SHP77 treated with DMSO at 0.1 percent for 48 hours (cell line): ENCODE data around the gene PPP2R3C.
A peak's percentile ranks its signal among the peaks of the same experiment; 100 is the strongest.
"Not testable (repeated sequence)": the region's sequence is repeated elsewhere in the genome, so short reads cannot be mapped to it uniquely, and the experiment has no call there.

ENCODE experiments used
- DNase-seq: peaks from one replicate; lab custom pipeline; 2025; lab: John Stamatoyannopoulos, UW

Gene PPP2R3C

GRCh38 chr14:35121887-35122695 lies at the start of gene PPP2R3C, which contains the start of gene PRORP:
PPP2R3C (minus strand) TSS chr14:35121990; CDS start chr14:35121959, 31 bp downstream.
PRORP (plus strand) TSS chr14:35122552; CDS start chr14:35123246, 694 bp downstream.
- peak; percentile 96 for DNase-seq

- no peak for DNase-seq
Observed at GRCh38 chr14:35167496-35167895, 45.7 kb upstream of the PPP2R3C start.

GRCh38 chr14:35164849-35165248 lies 43.1 kb upstream of the PPP2R3C start:
- no peak for DNase-seq

GRCh38 chr14:35163384-35163783 lies 41.6 kb upstream of the PPP2R3C start:
- DNase-seq: no peak

- no peak for DNase-seq
Observed at GRCh38 chr14:35161231-35161630, 39.4 kb upstream of the PPP2R3C start.

GRCh38 chr14:35159742-35160409 lies 38.1 kb upstream of the PPP2R3C start:
- DNase-seq: no peak

- no peak for DNase-seq
Observed at GRCh38 chr14:35158951-35159653, 37.3 kb upstream of the PPP2R3C start.

GRCh38 chr14:35158491-35158890 lies 36.7 kb upstream of the PPP2R3C start:
- no peak for DNase-seq

- DNase-seq: no peak
Observed at GRCh38 chr14:35155962-35156361, 34.2 kb upstream of the PPP2R3C start.

GRCh38 chr14:35154016-35154415 lies 32.2 kb upstream of the PPP2R3C start:
- DNase-seq: no peak

GRCh38 chr14:35152531-35152930 lies 30.7 kb upstream of the PPP2R3C start:
- DNase-seq: not testable (repeated sequence)

GRCh38 chr14:35149239-35149638 lies 27.4 kb upstream of the PPP2R3C start:
- DNase-seq: no peak

GRCh38 chr14:35147711-35148110 lies 25.9 kb upstream of the PPP2R3C start:
- no peak for DNase-seq

GRCh38 chr14:35147186-35147585 lies 25.4 kb upstream of the PPP2R3C start:
- no peak for DNase-seq

- no peak for DNase-seq
Observed at GRCh38 chr14:35146711-35147149, 24.9 kb upstream of the PPP2R3C start.

- DNase-seq: no peak
Observed at GRCh38 chr14:35144029-35144428, 22.2 kb upstream of the PPP2R3C start.

- no peak for DNase-seq
Observed at GRCh38 chr14:35140718-35141581, 19.2 kb upstream of the PPP2R3C start.

GRCh38 chr14:35138585-35138984 lies 16.8 kb upstream of the PPP2R3C start:
- no peak for DNase-seq

GRCh38 chr14:35134329-35135123 lies 12.7 kb upstream of the PPP2R3C start:
- no peak for DNase-seq

- no peak for DNase-seq
Observed at GRCh38 chr14:35133542-35134328, 11.9 kb upstream of the PPP2R3C start.
